HG02943 (cell line): ENCODE data around the gene PLA1A.
A peak's percentile ranks its signal among the peaks of the same experiment; 100 is the strongest.

ENCODE experiments used
- ATAC-seq: cut with Tn5 transposase; IDR thresholded peaks from one replicate; pipeline ENCODE4 v1.9.1; 2021; ENCODE audit warnings: mild to moderate bottlenecking, low read depth, moderate library complexity; ENCODE audit not compliant: unreplicated experiment

PLA1A gene

GRCh38 chr3:119602676-119603075 is 5.0 kb downstream of the PLA1A start:
- no peak for ATAC-seq

- ATAC-seq: no peak
Measured at GRCh38 chr3:119604878-119605277, 7.2 kb downstream of the PLA1A start.

- no peak for ATAC-seq
Measured at GRCh38 chr3:119608405-119609000, 10.8 kb downstream of the PLA1A start.

GRCh38 chr3:119609301-119609700 is 11.6 kb downstream of the PLA1A start:
- no peak for ATAC-seq

- ATAC-seq: no peak
Measured at GRCh38 chr3:119611664-119612063, 14.0 kb downstream of the PLA1A start.

GRCh38 chr3:119613201-119613600 is 15.5 kb downstream of the PLA1A start:
- no peak for ATAC-seq

GRCh38 chr3:119613872-119614271 is 16.2 kb downstream of the PLA1A start:
- no peak for ATAC-seq

DNA sequence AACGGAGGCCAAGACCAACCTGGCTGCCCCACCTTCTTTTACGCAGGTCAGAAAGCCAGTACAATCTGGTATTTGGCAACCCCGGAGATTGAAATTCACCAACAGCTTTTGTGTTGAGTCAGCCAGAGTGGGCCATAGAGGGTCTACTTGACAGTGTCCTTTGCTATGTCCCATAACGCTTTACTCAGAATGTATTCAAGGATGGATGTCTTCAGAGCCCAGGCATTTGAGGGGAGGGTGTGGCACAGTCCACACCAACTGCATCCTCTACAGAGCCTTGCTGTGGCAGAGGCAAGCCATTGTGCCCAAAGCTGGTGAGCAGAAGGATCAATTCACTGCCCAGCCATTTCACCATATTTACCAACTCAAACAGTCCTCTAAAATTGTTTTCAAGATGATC is 18.4 kb downstream of the PLA1A start:
- no peak for ATAC-seq

DNA sequence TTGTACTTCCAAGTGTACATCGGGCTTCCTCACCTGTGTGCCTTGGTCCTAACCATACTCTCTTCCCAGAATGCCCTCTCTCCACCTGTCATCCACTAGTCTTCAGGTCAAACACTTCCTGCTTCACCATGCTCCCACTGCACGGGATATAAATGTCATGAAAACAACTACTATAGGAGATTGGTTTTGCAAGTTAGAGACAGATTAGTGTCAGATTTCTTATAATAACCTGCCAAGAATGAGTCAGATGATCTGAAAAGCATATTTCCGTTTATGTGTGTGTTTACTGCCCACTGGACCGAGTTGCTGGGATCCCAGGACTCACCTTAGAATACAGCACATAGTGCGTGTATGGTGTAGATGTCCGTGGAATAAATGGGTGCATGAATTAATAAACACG is 21.4 kb downstream of the PLA1A start:
- ATAC-seq: no peak

DNA sequence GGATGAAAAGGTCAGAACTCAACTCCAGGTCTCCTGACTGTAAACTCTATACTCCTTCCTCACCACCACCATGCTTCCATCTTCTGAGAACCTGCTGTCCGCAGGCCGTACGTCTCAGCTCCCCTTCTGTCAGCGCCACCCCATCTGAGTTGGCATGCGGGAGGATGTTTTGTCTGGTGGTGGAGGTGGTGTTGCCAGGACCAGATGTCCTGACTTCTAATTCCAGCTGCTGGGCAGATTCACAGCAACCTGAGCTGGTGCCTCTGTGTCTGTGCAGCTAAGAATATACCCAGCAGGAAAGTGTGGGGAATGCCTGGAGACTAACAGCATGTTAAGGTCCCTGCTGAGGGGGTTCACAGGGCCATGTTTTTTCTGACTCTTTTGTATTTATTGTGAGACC is 23.2 kb downstream of the PLA1A start:
- no peak for ATAC-seq

- ATAC-seq: no peak
Measured at GRCh38 chr3:119624002-119624720, 26.5 kb downstream of the PLA1A start.

DNA sequence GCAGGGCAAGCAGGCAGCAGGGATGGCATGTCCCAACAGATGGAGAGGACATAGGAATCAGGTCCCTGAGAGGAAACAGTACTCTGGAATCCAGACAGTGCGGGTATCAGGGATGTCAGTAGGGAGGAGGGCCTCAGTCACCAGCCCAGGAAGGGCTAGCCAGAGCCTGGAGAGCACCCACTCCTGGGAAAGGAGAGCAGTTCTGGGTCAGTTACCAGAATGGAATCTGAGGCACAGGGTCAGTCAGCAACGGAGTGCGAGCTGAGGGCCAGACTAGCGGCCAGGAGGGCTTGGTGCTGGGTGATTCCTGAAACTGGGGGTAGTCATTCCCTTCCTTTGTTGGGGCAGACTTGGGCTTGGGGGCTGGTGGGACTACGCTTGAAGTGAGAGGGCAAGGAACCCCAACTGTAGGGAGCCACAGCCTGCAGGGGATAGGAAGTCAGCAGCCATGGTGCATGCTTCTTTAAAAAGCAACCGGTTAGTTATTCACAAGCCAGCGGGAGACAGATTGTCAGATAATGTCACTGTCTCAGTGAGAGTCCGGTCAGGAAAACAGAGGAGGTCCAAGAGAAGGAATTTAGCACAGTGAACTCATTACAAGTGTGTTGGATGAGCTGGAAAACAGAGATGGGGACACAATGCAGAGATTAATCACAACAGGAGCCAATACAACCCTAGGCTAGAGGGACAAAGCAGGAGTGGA is 27.9 kb downstream of the PLA1A start:
- ATAC-seq: no peak

GRCh38 chr3:119626196-119626595 is 28.5 kb downstream of the PLA1A start:
- ATAC-seq: no peak

- peak; percentile 45 for ATAC-seq
Measured at GRCh38 chr3:119627461-119627860, 29.8 kb downstream of the PLA1A start.

- peak; percentile 72 for ATAC-seq
Measured at GRCh38 chr3:119628390-119628789, 30.7 kb downstream of the PLA1A start.

DNA sequence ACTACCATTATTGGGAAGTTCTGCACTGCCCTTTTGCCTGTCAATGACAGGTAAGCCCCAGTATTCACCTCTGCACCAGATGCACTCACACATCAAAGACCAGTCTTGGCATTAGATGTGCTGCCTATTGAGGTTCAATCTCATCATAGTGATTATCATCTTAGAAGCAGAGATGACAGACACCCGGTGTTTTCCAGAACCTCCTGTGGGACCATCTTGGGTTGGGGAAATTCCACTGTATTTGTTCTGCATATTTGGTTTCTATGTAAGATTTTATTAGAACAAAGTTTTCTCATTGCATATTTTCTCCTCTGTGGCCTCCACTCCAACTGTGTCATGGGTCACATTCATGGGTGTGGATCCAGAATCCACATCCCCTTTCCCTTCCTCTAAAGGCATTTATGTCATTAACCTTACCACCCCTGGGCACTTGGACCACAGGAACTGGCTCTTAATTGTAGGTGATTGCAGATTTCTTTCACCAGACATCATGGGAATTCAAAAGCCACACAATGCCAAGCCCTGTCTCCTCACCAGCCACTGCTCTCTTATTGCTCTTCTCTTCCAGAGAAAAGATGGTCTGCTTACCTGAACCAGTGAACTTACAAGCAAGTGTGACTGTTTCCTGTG is 31.2 kb downstream of the PLA1A start:
- peak; percentile 31 for ATAC-seq

DNA sequence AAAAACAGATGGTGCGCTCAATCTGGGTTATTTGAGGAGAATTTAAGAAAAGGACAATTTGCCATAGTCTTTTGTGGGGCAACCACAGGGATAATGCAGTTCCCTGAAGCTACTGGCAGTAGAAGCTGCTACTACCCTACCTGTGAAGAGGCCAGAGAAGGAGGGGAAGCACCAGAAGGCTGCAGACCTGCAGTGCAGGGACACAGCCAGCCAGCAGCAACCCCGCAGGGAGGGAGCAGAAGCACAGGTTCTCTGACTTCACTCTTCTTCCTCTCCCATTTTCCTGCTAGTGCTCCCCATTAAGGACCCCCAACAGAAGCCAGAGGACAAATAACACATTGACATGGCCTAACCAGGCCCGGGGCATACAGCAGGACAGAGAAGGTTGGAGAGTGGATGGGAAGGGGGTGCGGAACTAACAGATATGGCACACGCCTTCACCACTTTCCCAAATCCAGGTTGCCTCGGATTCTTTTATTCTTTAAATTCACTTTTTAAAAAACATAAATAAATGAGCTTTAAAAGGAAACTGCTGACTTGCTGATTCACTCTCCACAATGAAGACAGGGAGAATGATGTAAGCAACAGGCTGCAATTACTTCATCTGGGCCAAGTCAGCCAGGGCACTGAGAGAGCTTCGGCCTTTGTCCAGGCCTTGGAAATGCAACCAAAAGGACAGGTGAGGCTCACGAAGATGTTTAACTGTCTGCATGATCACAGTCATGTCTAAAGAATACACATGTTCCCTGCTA is 32.6 kb downstream of the PLA1A start:
- ATAC-seq: no peak

DNA sequence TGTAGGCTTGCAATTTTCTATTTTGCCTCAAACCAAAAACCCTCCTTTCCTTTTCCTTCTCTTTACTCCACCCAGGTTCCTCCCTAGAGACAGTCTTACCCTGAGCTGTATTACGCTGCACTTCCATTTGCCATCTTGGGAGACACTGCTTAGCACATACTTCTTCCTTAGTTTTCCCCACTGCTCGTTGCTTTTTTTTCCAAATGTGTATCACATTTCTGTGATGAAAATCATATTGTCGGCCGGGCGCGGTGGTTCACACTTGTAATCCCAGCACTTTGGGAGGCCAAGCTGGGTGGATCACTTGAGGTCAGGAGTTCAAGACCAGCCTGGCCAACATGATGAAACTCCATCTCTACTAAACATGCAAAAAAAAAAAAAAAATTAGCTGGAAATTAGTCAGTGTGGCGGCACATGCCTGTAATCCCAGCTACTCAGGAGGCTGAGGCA is 33.2 kb downstream of the PLA1A start:
- no peak for ATAC-seq

DNA sequence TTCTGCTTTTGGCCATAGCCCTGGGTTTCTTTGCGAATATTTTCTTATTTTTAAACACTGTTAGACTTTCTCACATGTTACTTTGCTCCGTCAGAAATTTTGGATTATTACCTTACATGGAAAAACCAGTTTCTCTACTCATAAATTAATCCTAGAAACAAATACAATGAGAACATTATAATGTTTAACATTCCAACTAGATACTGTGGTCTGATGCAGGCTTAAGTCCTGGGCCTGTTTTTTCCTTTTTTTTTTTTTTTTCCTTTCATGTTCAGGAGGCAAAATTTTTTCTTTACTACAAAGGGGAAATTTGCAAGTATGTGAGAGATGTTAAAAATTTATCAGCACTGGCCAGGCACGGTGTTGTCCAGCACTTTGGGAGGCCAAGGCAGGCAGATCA is 33.8 kb downstream of the PLA1A start:
- no peak for ATAC-seq

GRCh38 chr3:119632216-119632615 is 34.5 kb downstream of the PLA1A start:
- no peak for ATAC-seq

DNA sequence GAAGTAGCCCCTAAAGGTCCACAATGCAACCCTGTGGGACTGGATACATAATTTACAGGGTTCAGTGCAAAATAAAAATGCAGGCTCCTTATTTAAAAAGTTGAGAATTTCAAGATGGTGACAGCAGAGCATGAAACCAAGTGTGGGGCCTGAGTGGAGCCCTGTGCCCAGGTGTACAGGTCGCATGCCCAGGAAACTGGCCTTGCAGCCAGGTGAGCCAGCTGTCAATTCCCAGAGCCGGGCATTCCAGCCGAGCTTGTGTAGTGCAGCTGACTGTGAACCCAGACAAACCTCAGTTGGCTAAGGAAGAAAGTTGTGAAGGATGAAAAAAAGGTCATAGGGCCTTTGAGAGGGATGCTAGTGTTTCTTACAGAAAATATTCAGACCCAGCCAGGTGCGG is 35.1 kb downstream of the PLA1A start:
- no peak for ATAC-seq
